T-helper 22 cell (primary cell): Measurements from ENCODE around the gene DNAJC1.

Source experiments
- DNase-seq: peaks from one replicate; pipeline ENCODE4 v3.0.0-alpha.2; 2020; ENCODE audit warnings: low read depth

The DNAJC1 gene

DNA sequence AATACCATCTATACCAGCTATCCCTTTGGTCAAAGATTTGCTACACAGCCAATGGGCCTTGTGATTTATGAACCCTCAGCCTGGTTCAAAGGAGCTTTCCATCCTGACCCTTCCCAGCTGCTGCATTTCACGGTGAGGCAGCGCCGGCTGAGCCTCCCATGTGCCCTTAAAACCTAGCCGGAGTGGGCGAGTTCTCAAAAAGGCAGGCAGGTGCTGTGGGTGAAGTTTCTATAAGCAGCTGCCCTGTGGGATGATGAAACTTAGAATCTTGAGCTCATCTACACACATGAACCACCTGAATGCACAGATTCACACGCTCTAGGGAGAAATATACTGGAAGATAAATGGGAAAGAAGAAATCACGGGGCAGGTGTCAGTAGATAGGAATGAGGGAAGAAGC, 244.8 kb downstream of the DNAJC1 start:
- no peak for DNase-seq

DNA sequence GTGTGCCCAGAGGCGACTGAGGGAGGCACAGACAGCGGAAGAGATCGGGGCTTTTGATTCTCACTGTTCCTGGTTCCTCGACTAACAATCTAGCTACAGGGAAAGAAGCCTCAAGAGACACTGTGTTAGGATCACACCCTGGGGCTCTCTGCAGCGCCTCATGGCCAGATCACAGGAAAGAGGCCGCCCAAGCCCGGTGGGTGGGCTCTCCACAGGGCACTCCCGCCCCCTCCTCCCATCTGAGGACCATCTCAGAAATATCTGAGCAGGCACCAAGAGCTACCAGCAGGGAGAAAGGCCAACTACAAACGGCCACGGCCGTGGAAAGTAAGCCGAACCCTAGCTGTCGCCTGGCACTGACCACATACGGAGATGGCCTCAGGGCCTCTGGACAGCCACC, 245.3 kb downstream of the DNAJC1 start:
- no peak for DNase-seq

DNA sequence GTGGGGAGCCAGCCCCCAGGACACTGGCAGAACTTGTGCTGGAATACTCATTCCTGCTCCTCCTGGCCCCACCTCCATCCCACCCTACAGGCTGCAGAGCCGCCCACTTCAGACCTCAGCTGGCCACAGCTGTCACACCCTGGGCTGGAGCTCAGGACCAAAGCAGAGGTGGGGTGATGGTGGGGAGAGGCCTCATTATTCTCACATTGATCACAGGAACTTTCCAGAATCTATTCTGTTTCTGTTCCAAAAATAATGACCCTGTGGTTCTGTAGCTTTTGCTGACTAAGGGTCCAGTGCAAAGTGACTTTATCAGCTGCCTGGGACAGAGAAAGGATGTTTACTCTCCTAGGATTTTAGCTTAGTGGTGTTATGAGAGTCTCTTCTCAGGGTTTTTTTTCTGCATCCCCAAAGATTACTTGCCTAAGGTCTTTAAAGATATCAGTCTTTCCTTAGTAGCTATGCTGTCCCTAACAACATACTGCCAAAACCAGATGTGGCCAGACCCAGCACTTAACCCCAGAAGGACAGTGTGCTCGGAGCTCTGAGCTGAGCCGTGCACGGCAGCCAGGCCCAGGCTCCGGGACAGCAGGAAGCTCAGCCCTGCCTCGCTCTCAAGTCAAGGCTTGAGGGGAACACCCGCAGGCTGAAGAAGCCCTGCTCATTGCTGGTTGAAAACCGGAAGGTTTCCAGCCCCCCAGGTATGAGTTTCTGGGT, 246.2 kb downstream of the DNAJC1 start:
- DNase-seq: no peak

DNA sequence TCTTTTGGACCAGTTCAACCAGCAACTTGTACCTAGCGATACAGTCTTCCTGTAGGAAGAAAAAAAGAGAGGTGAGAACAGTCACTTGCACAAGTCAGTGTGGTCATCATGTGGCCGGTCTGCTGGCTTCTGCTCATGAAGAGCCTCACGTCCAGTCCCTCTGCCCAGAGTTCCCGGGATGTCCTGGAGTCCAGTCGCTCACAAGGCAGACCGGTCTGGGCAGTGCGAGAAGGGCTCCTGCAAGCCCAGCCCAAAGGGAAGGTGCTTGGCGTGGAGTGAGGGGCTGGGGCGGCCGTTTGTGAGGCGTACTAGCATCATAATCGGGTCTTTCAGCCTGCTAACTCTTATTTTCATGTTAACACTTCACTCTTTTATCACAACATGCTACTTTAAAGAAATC, 246.8 kb downstream of the DNAJC1 start:
- DNase-seq: no peak

DNA sequence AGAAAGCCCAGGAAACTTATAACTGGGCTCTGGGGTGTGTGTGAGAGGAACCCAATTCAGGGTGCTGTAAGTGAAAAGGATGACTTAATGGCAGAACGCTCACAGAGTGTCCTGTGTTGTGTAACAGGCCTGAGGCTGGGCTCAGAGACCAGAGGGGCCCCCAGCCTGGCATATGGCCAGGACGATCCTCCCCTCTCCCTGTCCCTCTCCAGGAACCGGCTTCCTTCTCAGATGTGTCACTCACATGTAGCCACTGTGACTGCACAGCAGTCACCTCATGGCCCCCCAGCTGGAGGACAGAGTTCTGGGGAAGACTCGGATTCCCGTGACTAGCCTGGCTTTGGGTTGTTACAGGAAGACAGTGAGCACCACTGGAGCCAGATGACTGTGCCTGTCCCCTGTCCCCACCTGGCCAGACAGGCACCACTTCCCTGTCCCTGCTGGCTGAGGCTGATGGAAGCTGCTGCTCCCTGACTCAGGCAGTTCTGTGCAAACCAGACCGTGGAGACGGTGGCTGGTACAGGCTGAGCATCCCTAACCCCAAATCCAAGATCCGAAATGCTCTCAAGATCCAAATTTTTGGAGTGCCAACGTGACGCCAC, 249.0 kb downstream of the DNAJC1 start:
- DNase-seq: no peak

DNA sequence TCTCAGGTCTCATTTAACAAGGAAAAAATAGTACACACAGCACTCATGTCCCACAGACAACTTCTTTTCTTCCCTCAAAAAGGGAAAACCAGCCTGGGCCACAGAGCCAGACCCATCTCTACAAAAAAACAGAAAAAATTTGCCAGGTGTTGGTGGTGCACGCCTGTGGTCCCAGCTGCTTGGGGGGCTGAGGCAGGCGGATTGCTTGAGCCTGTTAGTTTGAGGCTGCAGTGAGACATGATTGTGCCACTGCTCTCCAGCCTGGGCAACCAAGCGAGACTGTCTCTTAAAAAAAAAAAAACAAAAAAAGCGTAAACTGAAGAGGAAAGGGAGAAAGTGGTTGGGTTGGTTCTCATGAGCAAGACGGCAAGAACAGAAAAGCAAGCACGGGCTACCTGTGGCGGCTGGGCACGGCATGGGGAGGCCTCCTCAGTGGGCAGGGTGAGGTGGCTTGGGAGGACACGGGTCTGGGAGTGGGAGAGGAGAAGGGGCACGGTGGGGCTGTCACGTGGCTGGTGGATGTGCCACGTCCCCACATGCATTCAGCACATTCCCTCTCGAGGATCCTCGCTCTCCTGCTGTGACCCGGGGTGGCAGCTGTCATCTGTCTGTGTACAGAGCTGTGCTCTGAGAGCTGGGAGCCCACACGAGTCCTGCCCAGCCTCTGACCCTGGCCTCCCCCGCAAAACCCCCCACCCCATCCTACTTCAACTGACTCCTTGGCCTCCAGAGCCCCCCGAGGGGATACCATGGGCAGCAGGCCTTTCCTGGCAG, 249.8 kb downstream of the DNAJC1 start:
- no peak for DNase-seq

DNA sequence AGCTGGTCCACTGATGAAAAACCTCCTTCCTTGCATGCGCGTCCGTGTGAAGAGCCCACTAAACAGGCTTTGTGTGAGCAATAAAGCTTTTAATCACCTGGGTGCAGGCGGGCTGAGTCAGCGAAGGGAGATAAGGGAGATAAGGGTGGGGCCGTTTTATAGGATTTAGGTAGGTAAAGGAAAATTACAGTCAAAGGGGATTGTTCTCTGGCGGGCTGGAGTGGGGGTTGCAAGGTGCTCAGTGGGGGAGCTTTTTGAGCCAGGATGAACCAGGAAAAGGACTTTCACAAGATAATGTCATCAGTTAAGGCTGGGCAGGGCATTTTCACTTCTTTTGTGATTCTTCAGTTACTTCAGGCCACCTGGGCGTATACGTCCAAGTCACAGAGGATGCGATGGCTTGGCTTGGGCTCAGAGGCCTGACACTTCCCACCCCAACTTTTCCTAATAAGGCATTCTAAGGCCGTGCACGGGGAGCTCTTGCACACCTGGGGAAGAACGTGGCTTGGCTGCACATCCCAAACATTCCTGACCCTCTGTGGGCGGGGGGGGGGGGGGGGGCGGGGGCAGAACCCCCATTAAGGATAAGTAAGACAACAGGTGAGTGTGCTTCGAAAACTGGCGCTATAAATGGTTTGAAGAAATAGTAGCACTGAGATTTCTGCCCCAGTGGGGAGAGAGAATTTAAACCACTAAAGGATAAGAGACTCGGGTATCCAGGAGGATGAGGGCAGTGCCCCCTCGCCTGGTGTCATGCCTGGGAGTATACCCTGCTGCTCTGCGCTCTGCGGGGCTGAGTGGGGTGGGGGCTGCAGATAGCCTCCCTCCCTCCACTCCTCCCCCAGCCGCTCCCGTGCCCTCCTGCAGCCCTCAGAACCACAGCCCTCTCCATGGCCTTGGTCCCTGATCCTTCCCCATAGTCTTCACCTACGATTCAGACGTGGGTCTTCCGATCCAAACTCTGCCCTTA, 251.9 kb downstream of the DNAJC1 start:
- no peak for DNase-seq

DNA sequence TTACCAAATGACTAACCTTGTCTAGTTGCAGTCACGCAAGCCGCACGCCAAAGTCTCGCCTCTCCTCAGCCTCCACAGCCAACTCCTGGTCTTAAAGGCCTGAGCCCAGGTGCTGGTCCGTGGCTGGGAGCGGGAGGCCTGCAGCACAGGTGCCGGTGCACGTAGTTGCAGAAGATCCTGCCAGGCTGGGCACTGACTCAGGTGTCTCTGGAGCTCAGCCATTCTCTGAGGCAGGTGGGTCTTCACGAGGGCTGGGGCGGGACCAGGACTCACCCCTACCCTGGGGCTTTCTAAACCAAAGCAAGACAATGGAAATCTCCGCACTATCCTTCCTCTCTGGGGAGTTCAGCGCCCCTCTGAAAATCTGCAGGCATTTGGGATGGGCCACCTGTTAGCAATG, 253.1 kb downstream of the DNAJC1 start:
- DNase-seq: no peak

DNA sequence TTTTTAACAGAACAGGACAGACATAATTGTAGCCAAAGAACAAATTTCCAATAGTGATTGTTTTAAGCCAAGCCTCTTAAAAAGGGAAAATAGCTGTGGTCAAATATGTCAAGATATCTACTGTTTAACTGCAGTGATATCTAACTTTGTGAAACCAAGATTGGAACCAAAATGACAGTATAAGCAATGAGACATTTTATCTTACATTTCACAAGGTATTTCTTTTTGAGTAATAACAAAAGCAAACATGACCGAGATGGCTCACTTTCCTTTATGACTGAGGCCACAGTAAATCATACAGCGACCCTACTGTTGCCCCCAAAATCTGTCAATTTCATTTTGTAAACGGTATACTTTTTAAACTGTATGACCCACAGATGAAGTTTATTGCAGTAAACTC, 253.7 kb downstream of the DNAJC1 start:
- DNase-seq: no peak

DNA sequence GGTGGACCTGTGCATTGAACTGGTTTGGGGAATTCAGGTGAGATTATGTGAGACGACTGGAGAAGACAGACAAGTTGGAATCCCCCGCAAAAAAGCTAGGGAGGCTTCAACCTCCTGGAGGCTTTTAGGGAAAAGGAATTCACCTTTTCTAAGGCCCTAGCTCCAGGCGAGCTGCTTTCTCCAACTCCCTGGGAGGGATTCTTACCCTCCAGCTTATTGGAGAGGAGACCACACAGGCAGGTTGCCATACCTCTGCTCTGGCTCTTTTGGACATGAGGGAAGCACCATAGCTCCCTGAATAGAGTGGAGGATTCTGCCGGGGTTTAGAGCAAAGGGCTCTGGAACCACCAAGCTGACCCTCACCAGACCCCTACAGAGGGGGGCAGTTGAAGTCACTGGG, 255.7 kb downstream of the DNAJC1 start:
- DNase-seq: no peak

DNA sequence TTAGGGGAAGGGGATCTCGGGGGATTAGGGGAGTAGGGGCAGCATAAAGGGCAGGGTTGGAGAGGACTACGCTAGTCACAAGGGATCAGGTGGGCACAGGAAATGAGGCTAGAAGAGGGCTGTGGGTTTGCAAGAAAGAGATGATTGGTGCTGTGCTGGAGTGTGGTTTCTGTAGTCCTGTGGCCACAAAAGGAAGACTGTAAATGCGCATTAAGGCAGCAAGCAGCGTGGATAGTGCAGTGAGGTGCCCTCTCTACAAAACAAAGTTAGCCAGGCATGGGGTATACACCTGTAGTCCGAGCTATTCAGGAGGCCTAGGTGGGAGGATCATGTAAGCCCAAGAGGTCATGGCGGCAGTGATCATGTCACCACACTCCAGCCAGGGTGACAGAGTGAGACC, 257.4 kb downstream of the DNAJC1 start:
- no peak for DNase-seq

DNA sequence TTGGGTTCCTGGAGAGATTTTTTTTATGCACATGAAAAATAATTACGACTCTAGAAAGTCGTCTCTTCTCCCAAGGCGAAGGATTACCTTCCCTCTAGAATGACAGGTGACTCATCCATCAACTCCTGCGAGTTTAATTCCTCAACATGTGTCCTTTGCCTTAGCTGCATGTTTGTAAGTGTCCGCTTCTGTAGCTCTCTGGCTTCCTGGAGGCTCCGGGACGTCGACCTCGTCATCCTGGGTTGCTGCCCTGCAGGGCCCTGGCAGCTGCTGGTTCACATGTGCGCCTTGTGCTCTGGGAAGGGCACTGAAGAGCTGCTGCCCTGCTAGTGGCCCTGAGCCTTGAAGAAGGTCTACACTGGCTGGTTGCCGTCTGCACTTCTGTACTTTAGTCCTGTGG, 259.3 kb downstream of the DNAJC1 start:
- DNase-seq: no peak

DNA sequence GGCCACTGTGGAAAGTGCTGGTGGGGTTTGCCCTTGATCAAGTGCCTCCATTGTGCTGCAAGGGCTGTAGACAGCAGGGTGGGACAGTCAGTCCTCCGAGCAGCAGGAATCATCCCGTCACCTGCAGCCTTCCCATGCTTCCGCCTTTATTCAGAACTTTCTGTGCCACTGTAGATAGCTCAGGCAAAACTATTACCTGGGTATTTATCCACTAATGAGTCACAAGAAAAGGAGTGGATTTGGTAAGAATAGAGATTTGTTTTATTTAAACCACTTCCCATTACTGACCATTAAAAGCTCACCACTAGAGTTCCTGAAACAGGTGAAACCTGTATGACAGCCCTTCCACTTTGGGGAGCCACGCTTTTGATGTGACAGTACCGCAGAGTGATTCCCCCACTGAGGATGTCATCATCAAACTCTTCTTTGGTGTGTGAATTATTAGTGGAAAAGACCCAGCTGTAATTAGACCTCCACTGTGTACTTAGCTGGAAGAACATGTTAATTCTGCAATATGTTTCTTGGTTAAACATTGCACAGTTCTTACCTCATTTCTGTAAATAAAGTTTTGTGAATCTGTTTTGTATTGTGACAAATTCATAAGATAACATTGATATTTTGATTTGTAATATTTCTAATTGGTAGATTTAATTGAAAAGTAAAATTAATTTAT, 260.7 kb downstream of the DNAJC1 start:
- DNase-seq: no peak

DNA sequence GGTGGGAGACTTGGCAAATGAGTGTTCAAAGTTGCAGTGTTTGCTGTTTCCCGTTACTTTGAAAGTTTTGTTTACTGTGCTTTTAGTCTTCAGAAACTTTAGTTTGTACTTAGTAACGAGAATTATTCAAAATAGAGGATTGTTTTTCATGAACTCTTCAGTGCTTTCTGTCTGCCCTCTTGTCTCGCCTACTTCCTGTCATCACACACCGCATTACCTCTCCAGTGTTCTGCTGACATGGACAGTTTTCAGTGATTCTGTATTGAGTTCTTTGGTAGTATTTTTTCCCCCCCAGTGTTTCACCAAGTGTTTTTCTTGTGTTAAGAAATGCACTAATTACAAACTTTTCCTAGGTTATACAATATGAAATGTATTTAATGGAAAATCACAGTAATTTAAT, 262.5 kb downstream of the DNAJC1 start:
- DNase-seq: peak; percentile 15

DNA sequence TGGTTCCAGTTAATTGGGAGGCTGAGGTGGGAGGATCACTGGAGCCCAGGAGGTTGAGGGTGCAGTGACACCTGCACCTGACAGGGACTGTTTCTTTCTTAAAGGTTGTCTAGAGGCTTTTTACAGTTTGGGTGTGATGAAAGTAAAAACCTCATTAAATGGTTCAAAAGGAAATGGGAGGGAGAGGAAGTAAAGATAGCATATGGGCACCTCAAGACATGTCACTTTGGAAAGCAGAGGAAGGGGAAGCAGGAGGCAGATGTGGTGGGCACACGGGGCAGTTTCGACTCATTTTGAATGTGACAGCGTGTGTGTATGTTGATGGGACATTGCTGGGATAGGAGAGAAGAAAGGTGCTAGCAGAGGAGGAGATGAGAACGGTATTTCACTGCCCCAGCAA, 266.4 kb downstream of the DNAJC1 start:
- DNase-seq: no peak

DNA sequence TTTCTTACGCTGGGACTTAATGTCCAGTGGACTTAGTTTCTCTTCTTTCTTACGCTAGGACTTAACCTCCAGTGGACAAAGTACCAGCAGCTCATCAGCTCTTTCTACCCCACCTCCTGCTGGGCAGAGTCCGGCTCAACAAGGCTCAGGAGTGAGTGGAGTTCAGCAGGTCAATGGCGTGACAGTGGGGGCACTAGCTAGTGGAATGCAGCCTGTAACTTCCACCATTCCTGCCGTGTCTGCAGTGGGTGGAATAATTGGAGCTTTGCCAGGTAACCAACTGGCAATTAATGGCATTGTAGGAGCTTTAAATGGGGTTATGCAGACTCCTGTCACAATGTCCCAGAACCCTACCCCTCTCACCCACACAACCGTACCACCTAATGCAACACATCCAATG, 269.8 kb downstream of the DNAJC1 start:
- no peak for DNase-seq

DNA sequence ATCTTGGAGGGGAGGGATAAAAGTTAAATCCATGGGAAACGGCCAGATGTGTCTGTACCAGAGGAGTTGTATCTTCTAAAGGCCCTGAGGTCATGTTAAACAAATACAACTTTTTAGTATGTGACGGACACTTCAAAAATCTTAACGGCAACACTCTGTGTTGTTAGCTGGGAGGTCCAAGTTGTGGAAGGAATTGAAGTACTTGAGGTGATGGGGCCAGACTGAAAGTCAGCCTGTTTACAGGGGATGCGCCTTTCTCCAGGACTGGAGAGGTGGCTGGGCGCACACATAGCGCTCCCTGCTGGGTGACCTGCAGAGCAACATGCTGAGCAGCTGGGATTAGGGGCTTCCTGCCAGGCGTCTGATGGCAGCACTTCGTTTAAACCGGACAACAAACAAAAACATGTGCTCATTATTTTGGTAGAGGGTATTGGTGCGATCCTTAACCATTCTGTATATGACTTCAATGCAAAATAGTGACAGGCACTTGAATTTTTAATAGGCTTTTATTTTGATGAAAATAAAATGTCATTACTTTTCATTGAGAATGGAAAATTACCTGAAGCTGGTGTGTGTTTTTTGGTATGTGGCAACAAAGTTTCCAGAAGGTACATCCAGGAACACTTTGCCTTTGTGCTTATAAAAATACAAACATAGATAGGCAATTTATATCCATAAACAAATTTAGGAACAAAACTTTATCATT, 271.3 kb downstream of the DNAJC1 start:
- DNase-seq: no peak

DNA sequence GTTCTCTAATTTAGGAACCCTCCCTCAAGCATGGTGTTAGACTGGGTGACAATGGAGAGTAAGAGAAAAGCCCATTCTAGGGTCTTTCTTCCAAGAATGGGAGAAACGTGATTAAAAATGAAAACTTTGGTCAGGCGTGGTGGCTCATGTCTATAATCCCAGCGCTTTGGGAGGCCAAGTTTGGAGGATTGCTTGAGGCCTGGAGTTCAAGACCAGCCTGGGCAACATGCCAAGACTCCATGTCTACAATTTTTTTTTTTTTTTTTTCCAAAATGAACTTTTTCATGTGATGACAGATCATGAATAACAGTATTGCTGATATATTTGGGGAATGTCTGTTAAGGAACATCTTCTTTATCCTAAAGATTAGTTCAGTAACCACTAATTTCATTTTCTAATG, 274.9 kb downstream of the DNAJC1 start:
- no peak for DNase-seq

DNA sequence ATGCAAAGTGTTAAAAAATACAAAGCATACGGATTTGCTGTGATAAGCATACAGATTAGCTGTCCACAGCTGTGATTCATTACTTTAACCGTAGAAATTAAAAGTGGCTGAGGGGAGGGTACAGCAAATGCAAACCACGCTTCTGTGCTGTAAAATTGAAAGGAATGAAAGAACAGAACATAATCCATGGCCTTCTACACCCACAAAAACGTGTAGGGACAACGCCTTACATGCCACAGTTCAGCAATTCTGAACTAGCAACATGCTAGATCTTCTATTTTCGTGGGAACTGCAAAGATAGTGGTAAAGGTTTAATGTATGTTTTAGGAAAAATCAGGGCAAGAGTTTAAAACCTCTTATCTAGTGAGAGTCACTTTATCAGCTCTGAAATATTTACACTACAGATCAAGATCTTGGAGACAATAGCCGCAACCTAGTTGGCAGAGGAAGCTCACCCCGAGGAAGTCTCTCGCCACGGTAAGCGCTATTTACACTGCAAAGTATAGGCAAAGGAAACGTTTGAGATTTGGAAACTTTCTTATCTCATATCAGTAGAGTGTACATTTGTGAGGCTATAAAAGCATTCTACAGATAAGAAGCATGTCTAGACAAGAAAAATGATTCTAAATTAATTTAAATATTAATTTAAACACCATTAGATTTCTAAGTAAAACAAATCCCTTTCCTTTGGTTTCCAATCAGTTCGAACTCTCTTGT, 275.9 kb downstream of the DNAJC1 start:
- no peak for DNase-seq

DNA sequence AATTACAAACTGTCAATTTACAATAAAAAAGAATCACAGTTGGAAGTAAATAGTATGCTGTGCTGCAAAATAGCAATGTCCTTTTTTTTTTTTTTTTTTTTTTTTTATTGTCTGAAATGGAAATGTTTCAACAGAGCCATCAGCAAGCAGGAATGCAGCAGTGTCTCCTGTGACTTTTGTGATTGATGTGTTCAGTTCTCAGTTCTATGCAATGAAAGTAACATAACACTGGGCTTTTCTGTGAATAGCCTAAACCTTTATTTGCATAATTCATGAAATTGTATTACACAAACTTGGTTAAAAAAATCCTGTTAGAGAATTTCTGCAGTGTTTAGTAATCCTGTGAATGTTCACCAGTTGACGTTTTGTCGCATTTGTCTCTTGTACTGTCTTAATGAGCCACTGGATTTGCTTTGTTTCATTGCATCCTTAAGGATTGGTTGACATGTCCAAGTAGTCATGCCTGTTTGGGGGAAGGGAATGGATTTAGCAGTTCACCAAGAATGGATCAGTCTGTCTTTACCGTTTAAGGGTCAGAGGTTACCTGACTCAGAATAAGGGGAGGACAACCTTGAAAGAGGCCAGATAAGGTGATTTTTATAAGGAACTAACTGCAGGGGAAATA, 276.8 kb downstream of the DNAJC1 start:
- DNase-seq: no peak
